Glomerular visceral epithelial cell (primary cell): ENCODE data around the gene SLC44A2.

Experiments used
- DNase-seq: peaks from one replicate; pipeline ENCODE4 v3.0.0-alpha.2; 2016; ENCODE audit errors: extremely low spot score

SLC44A2 gene

GRCh38 chr19:10625003-10625761 is at the start of gene SLC44A2:
TSS of gene SLC44A2 (plus strand) at chr19:10625553. CDS start at chr19:10625634, 81 bp downstream.
- peak; percentile 76 for DNase-seq

- DNase-seq = no peak
Measured at GRCh38 chr19:10577951-10578350, 47.4 kb upstream of the SLC44A2 start.

- DNase-seq = peak; percentile 90
Measured at GRCh38 chr19:10580979-10581631, 44.2 kb upstream of the SLC44A2 start.

- DNase-seq = no peak
Measured at GRCh38 chr19:10582091-10582490, 43.3 kb upstream of the SLC44A2 start.

GRCh38 chr19:10583036-10583776 is 42.1 kb upstream of the SLC44A2 start:
- no peak for DNase-seq

- DNase-seq = no peak
Measured at GRCh38 chr19:10586396-10586795, 39.0 kb upstream of the SLC44A2 start.

- DNase-seq = no peak
Measured at GRCh38 chr19:10587022-10587838, 38.1 kb upstream of the SLC44A2 start, which contains the start of gene AP1M2. TSS of gene AP1M2 (minus strand) at chr19:10587312. CDS start at chr19:10587231, 81 bp downstream.

- no peak for DNase-seq
Measured at GRCh38 chr19:10587839-10588150, 37.6 kb upstream of the SLC44A2 start.

GRCh38 chr19:10593148-10593547 is 32.2 kb upstream of the SLC44A2 start:
- no peak for DNase-seq

- no peak for DNase-seq
Measured at GRCh38 chr19:10593820-10594637, 31.3 kb upstream of the SLC44A2 start.

- no peak for DNase-seq
Measured at GRCh38 chr19:10600149-10600548, 25.2 kb upstream of the SLC44A2 start.

GRCh38 chr19:10601999-10602329 is 23.4 kb upstream of the SLC44A2 start:
- no peak for DNase-seq

GRCh38 chr19:10602330-10603083 is 22.8 kb upstream of the SLC44A2 start:
- peak; percentile 81 for DNase-seq

GRCh38 chr19:10603084-10603872 is 22.1 kb upstream of the SLC44A2 start:
- DNase-seq = no peak

- no peak for DNase-seq
Measured at GRCh38 chr19:10603873-10604459, 21.4 kb upstream of the SLC44A2 start.

GRCh38 chr19:10604460-10604980 is 20.8 kb upstream of the SLC44A2 start:
- no peak for DNase-seq

- no peak for DNase-seq
Measured at GRCh38 chr19:10611907-10612306, 13.4 kb upstream of the SLC44A2 start.

GRCh38 chr19:10612499-10613119 is 12.7 kb upstream of the SLC44A2 start:
- no peak for DNase-seq
